ENCODE measurements around the gene PTPRT. TPM values are rescaled to one million over a fixed set of nuclear protein-coding genes. Genes with fewer than 3 reads are reported as not detected.
A peak's percentile ranks its signal among the peaks of the same experiment; 100 is the strongest.

Gene PTPRT
- total RNA-seq, 2 donors from 2014 or later = not detected

DNA sequence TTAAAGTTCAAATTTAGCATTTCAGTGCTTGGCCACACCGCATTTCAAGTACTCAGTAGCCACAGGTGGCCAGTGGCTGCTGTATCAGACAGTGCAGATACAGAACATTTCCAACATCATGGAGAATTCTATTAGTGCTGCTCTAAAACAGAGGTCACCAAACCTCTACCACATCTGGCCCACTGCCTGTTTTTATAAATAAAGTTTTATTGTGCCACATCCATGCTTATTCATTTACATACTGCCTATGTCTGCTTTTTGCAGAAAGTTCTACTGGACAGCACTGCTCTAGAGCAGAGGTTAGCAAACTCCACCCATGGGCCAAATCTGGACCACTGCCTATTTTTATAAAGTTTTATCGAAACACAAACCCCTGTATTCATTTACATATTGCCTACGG lies 3.7 kb upstream of the PTPRT start:
- Histone ChIP-seq H3K36me3 (no peaks in the 10 kb centered on the region), H3K4me3 (no peak overlapping the region), H3K9me3 (no peaks in the 10 kb centered on the region), H3K27ac (no peak overlapping the region), H3K4me1 (ENCODE audit: control insufficient read depth in 1 of 2, low read depth in 2 of 2) (peaks cover 6 to 15% of the 10 kb centered on the region in 2 donors), H3K27me3 (replicated peaks; ENCODE audit: insufficient read depth) (peaks cover 5% of the 10 kb centered on the region)
- ATAC-seq (ENCODE audit: insufficient number of reproducible peaks, low FRiP score, low read depth) (no peak), DNase-seq (ENCODE audit: low spot score) (no peak)
- TF ChIP-seq, protein P1, sequence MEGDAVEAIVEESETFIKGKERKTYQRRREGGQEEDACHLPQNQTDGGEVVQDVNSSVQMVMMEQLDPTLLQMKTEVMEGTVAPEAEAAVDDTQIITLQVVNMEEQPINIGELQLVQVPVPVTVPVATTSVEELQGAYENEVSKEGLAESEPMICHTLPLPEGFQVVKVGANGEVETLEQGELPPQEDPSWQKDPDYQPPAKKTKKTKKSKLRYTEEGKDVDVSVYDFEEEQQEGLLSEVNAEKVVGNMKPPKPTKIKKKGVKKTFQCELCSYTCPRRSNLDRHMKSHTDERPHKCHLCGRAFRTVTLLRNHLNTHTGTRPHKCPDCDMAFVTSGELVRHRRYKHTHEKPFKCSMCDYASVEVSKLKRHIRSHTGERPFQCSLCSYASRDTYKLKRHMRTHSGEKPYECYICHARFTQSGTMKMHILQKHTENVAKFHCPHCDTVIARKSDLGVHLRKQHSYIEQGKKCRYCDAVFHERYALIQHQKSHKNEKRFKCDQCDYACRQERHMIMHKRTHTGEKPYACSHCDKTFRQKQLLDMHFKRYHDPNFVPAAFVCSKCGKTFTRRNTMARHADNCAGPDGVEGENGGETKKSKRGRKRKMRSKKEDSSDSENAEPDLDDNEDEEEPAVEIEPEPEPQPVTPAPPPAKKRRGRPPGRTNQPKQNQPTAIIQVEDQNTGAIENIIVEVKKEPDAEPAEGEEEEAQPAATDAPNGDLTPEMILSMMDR (IDR thresholded peaks at IDR 0.05) = no peak

DNA sequence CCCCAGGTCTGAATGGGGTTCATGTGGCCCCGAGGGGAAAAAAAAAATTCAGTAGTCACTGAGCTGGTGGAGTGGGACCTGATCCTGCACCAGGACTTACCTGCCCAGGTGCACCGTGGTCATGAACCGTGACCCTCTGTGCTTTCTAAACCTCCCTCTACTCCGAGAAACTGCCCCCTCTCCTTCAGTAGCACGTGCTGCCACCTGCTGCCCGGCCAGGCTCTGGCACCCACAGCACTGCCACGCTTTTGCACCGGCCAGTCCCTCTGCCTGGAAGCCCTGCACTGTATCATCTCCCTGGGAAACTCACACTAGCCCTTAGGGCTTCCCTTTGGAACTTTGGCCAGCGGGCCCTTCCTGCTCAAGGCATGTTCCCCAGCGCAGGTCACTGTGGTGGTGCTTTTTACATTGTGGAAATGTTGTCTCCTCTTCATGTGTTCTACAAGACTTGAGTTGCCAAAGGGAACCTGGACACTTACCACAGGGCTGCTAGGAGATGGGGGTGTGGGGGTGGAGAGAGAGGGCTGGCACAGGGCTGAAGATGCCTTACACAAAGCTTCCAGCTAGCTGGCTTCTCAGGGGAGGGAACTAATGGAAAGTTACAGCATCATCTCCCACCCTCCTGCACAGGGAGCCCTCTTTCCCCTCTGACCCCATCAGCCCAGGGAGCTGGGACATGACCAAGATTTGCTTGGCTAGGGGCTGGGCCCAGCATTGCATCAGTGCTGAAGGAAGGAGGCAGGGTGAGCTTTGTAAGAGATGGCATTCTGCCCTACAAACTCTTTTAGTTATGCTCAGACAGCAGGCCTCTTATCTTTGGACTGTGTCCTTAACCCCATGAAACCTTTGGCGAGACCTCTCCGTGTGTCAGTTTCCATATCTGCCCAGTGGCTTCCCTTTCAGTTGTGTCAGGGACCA lies 2.5 kb upstream of the PTPRT start:
- Histone ChIP-seq H3K36me3 (no peaks in the 10 kb centered on the region), H3K4me3 (no peak overlapping the region), H3K27ac (no peak overlapping the region), H3K9me3 (no peaks in the 10 kb centered on the region), H3K27me3 (replicated peaks; ENCODE audit: insufficient read depth) (peaks cover 5% of the 10 kb centered on the region), H3K4me1 (ENCODE audit: control insufficient read depth in 1 of 2, low read depth in 2 of 2) (peaks cover 10 to 21% of the 10 kb centered on the region in 2 donors)
- no peak for DNase-seq (ENCODE audit: low spot score)
- no peak for ATAC-seq (ENCODE audit: insufficient number of reproducible peaks, low FRiP score, low read depth)
- TF ChIP-seq, protein P1 (IDR thresholded peaks at IDR 0.05) = no peak

DNA sequence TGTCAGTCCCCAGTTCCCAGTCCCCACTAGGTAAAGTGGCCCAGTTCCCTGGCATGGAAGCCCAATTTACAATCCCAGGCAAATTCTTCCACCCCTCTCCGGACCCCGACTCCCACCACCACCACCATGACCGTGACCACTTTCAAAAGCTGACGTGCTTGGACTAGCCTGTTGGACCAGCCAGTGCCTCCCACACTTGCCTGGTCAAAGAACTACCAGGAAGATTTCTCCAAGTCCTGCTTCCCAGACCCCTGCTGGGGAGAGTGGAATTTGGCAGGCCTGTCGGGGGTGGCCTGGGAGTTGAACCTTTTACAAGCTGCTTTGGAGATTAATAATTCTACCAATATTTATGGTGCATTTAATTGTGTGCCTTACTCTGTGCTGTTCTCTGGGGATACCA lies 1.4 kb upstream of the PTPRT start:
- ATAC-seq (ENCODE audit: insufficient number of reproducible peaks, low FRiP score, low read depth) = no peak
- peaks cover 5% of the 10 kb centered on the region for H3K27me3 ChIP-seq (replicated peaks; ENCODE audit: insufficient read depth)
- no peak overlapping the region for H3K4me3 ChIP-seq
- peaks cover 10 to 21% of the 10 kb centered on the region in 2 donors for H3K4me1 ChIP-seq (ENCODE audit: control insufficient read depth in 1 of 2, low read depth in 2 of 2)
- no peak for DNase-seq (ENCODE audit: low spot score)
- no peaks in the 10 kb centered on the region for H3K9me3 ChIP-seq
- no peaks in the 10 kb centered on the region for H3K36me3 ChIP-seq
- no peak overlapping the region for H3K27ac ChIP-seq
- TF ChIP-seq, protein P1 (IDR thresholded peaks at IDR 0.05) = no peak

DNA sequence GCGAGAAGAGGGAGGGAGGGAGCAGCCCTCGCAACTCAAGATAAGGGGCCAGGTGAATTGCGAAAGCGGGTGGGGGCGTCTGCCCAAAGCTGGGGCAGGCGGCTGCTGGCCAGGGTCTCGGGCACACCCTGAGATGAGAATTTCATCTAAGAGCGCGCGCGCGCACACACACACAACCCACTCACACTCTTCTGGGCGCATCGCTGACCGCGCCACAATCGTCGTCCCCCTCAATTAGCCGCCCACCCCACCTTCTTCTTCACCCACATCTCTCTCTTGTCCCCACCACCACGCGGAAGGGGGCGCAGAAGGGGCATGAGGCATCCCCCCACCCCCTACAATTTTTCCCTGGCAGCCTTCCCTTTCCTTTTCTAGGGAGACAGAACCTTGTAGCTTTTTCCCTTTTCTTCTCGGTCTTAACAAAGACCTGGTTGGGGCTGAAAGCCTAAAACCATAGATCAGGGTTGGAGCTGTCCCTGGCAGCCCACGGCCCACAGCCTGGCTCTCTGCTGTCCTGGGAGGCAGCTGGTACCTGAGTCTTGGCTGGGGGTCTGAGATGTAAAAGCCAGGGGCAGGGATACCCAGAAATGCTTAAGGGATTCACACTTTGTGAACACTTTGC lies 737 bp upstream of the PTPRT start:
- H3K27ac ChIP-seq = no peak overlapping the region
- TF ChIP-seq, protein P1 (IDR thresholded peaks at IDR 0.05) = no peak
- H3K4me3 ChIP-seq = no peak overlapping the region
- H3K4me1 ChIP-seq (ENCODE audit: control insufficient read depth in 1 of 2, low read depth in 2 of 2) = peaks cover 10 to 21% of the 10 kb centered on the region in 2 donors
- peaks cover 5% of the 10 kb centered on the region for H3K27me3 ChIP-seq (replicated peaks; ENCODE audit: insufficient read depth)
- ATAC-seq (ENCODE audit: insufficient number of reproducible peaks, low FRiP score, low read depth) = no peak
- H3K36me3 ChIP-seq = no peaks in the 10 kb centered on the region
- DNase-seq (ENCODE audit: low spot score) = no peak
- H3K9me3 ChIP-seq = no peaks in the 10 kb centered on the region

DNA sequence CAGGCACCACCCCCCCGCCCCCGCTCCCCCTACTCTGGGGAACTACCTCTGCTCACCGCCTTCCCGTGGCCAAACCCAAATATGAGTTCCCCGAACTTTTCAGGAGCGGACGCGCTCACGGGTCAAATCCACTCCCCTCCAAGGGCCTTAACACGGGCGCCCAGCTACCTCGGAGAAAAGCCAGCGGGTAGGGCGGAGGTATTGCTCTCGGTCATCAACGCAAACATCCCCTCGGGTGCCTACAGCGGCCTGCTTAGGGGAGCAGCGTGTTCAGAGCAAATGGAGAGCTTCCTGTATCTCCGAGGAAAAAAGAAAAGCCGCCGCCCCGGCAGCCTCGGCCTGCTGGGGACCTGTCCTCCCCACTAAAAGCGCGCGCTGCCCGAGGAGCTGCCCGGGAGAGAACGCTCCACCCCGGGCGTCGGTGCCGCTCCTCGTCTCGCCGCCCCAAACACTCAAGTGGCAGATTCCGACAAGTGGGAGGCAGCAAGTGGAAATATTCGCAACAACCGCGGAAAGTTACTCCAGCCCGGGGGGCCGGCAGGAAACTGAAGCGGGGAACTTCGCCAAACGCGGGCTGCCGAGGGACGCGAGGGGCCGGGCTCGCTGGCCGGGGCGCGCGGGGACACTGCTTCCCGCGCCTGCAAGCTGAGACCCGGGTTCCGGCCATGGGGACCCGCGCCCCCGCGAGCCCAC lies 699 bp downstream of the PTPRT start:
- ATAC-seq (ENCODE audit: insufficient number of reproducible peaks, low FRiP score, low read depth) (no peak), DNase-seq (ENCODE audit: low spot score) (no peak)
- TF ChIP-seq, protein P1 (IDR thresholded peaks at IDR 0.05) = no peak
- Histone ChIP-seq H3K27ac (no peak overlapping the region), H3K36me3 (no peaks in the 10 kb centered on the region), H3K27me3 (replicated peaks; ENCODE audit: insufficient read depth) (peaks cover 5% of the 10 kb centered on the region), H3K9me3 (no peaks in the 10 kb centered on the region), H3K4me3 (peak overlapping the region; percentile 62), H3K4me1 (ENCODE audit: control insufficient read depth in 1 of 2, low read depth in 2 of 2) (peaks cover 10 to 21% of the 10 kb centered on the region in 2 donors)
